Spinal cord (tissue), 10 donors: ENCODE results near the gene ISCA2. TPM values are rescaled to one million over a fixed set of nuclear protein-coding genes. Genes with fewer than 3 reads are reported as not detected.

Experiments used
- DNase-seq, 6 donors: peaks; one replicate each; pipeline versions ENCODE4 v3.0.0 to v3.0.0-alpha.2; 2013 to 2015; ENCODE audit warnings: low spot score in 6 of 6, low read depth in 4 of 6
- H3K27ac ChIP-seq: one replicate; pipeline ENCODE4 v1.5.1; 2013; ENCODE audit warnings: low read depth, low read length, control low read depth
- H3K27me3 ChIP-seq: one replicate; pipeline ENCODE4 v1.6.1; 2013; ENCODE audit warnings: low read length; ENCODE audit not compliant: control insufficient read depth, insufficient read depth
- H3K36me3 ChIP-seq: one replicate; pipeline ENCODE4 v1.6.1; 2013; ENCODE audit warnings: low read length; ENCODE audit not compliant: control insufficient read depth, insufficient read depth
- H3K4me1 ChIP-seq: one replicate; pipeline ENCODE4 v1.6.1; 2013; ENCODE audit warnings: low read length; ENCODE audit not compliant: control insufficient read depth, insufficient read depth
- H3K4me3 ChIP-seq: one replicate; pipeline ENCODE4 v1.5.1; 2013; ENCODE audit warnings: low read depth, low read length, control low read depth
- H3K9me3 ChIP-seq: one replicate; pipeline ENCODE4 v1.6.1; 2013; ENCODE audit warnings: low read length; ENCODE audit not compliant: control insufficient read depth, insufficient read depth
- WGBS: methylation state at CpG from one replicate; pipeline ENCODE4 v1.1.5; 2013; ENCODE audit warnings: missing lambda C conversion rate; ENCODE audit not compliant: insufficient coverage; 5-methylcytosine and 5-hydroxymethylcytosine counted together
- polyA plus RNA-seq, 2 donors: library from polyadenylated mRNA; unstranded; fragments of 120-200 nt; gene quantifications; one replicate each; pipeline ENCODE4 v1.2.1, GENCODE V29; 2013; ENCODE audit not compliant: insufficient read length in 2 of 2
- total RNA-seq, 2 donors: library from RNA; depleted of rRNA in 1 of 2; stranded (reverse); fragments of 120-200 nt in 1 of 2; fragments of >200 nt in 1 of 2; gene quantifications; one replicate each; pipeline versions ENCODE4 v1.2.3 to v1.2.4, GENCODE V29; 2013 to 2014
- donor health status: healthy.

ISCA2 gene
- total and polyA plus RNA-seq, 4 donors, result 21.1 to 41.0 (median 33.7) TPM

GRCh38 chr14:74505831-74506230 is 12.3 kb downstream of the ISCA2 start:
- no peak overlapping the region for H3K27ac ChIP-seq
- no peak overlapping the region for H3K4me3 ChIP-seq
- H3K4me1 ChIP-seq, result peaks cover 42% of the 10 kb centered on the region
- WGBS, result 94% methylated on average over 13 of the region's 17 CpGs
- DNase-seq, result no peak
- H3K27me3 ChIP-seq, result no peaks in the 10 kb centered on the region
- peaks cover 2% of the 10 kb centered on the region for H3K36me3 ChIP-seq
- no peaks in the 10 kb centered on the region for H3K9me3 ChIP-seq

- Histone ChIP-seq H3K9me3 (no peaks in the 10 kb centered on the region), H3K36me3 (peaks cover 2% of the 10 kb centered on the region), H3K4me3 (no peak overlapping the region), H3K27me3 (no peaks in the 10 kb centered on the region), H3K4me1 (peaks cover 41% of the 10 kb centered on the region), H3K27ac (no peak overlapping the region)
- 84% methylated on average over 11 of the region's 13 CpGs for WGBS
- no peak for DNase-seq
Measured at GRCh38 chr14:74506411-74506851, 12.9 kb downstream of the ISCA2 start.

GRCh38 chr14:74507085-74507484 is 13.5 kb downstream of the ISCA2 start:
- peaks cover 2% of the 10 kb centered on the region for H3K36me3 ChIP-seq
- no peaks in the 10 kb centered on the region for H3K9me3 ChIP-seq
- no peak overlapping the region for H3K4me3 ChIP-seq
- no peak for DNase-seq
- H3K27me3 ChIP-seq, result no peaks in the 10 kb centered on the region
- H3K4me1 ChIP-seq, result peaks cover 37% of the 10 kb centered on the region
- 59% methylated on average over 5 of the region's 8 CpGs for WGBS
- H3K27ac ChIP-seq, result no peak overlapping the region

GRCh38 chr14:74507840-74508239 is 14.3 kb downstream of the ISCA2 start:
- H3K36me3 ChIP-seq, result no peaks in the 10 kb centered on the region
- WGBS, result 83% methylated on average over 5 of the region's 5 CpGs
- no peak overlapping the region for H3K27ac ChIP-seq
- H3K9me3 ChIP-seq, result no peaks in the 10 kb centered on the region
- H3K4me3 ChIP-seq, result no peak overlapping the region
- H3K4me1 ChIP-seq, result peaks cover 31% of the 10 kb centered on the region
- DNase-seq, result no peak
- H3K27me3 ChIP-seq, result no peaks in the 10 kb centered on the region

- H3K4me1 ChIP-seq, result peaks cover 30% of the 10 kb centered on the region
- no peak overlapping the region for H3K4me3 ChIP-seq
- WGBS, result 45% methylated on average over 6 of the region's 15 CpGs
- peak in 1 of 6 donors; percentile 14 for DNase-seq
- H3K27me3 ChIP-seq, result no peaks in the 10 kb centered on the region
- H3K9me3 ChIP-seq, result no peaks in the 10 kb centered on the region
- no peaks in the 10 kb centered on the region for H3K36me3 ChIP-seq
- H3K27ac ChIP-seq, result no peak overlapping the region
Measured at GRCh38 chr14:74508292-74508731, 14.7 kb downstream of the ISCA2 start.

GRCh38 chr14:74508844-74509428 is 15.4 kb downstream of the ISCA2 start:
- Histone ChIP-seq H3K9me3 (no peaks in the 10 kb centered on the region), H3K4me1 (peaks cover 30% of the 10 kb centered on the region), H3K4me3 (no peak overlapping the region), H3K27ac (no peak overlapping the region), H3K27me3 (no peaks in the 10 kb centered on the region), H3K36me3 (no peaks in the 10 kb centered on the region)
- no peak for DNase-seq
- WGBS, result 74% methylated on average over 9 of the region's 13 CpGs

- Histone ChIP-seq H3K4me1 (peaks cover 30% of the 10 kb centered on the region), H3K4me3 (no peak overlapping the region), H3K27ac (no peak overlapping the region), H3K27me3 (no peaks in the 10 kb centered on the region), H3K9me3 (no peaks in the 10 kb centered on the region), H3K36me3 (no peaks in the 10 kb centered on the region)
- 87% methylated on average over 10 of the region's 10 CpGs for WGBS
- no peak for DNase-seq
Measured at GRCh38 chr14:74509587-74510222, 16.1 kb downstream of the ISCA2 start.

- 29% methylated on average over 17 of the region's 21 CpGs for WGBS
- DNase-seq, result peak in 2 of 6 donors; percentile 28 to 38
- H3K27me3 ChIP-seq, result no peaks in the 10 kb centered on the region
- no peak overlapping the region for H3K4me3 ChIP-seq
- peaks cover 30% of the 10 kb centered on the region for H3K4me1 ChIP-seq
- no peaks in the 10 kb centered on the region for H3K36me3 ChIP-seq
- peak overlapping the region; percentile 59 for H3K27ac ChIP-seq
- no peaks in the 10 kb centered on the region for H3K9me3 ChIP-seq
Measured at GRCh38 chr14:74510223-74510931, 16.8 kb downstream of the ISCA2 start.

- Histone ChIP-seq H3K27me3 (no peaks in the 10 kb centered on the region), H3K4me1 (peaks cover 30% of the 10 kb centered on the region), H3K4me3 (no peak overlapping the region), H3K36me3 (no peaks in the 10 kb centered on the region), H3K27ac (peak overlapping the region; percentile 59), H3K9me3 (no peaks in the 10 kb centered on the region)
- no peak for DNase-seq
- WGBS, result 73% methylated on average over 7 of the region's 10 CpGs
Measured at GRCh38 chr14:74510959-74511409, 17.4 kb downstream of the ISCA2 start.
